Mammary epithelial cell (primary cell): ENCODE measurements around the gene CEP162.

Experiments
- EZH2 ChIP-seq: IDR thresholded peaks from 2 replicates; pipeline ENCODE4 v1.6.1; 2012; ENCODE audit warnings: low read length, inconsistent platforms, borderline replicate concordance
- TF ChIP-seq, protein P1 (sequence below), 2 donors: IDR thresholded peaks in 1 of 2; conservative IDR thresholded peaks in 1 of 2; 2 replicates each; pipeline ENCODE4 v1.5.1; 2011 to 2012; ENCODE audit warnings: inconsistent platforms in 2 of 2, low read length in 2 of 2, mild to moderate bottlenecking in 2 of 2, control low read depth in 1 of 2, low read depth in 1 of 2; ENCODE audit not compliant: insufficient read depth in 1 of 2; ENCODE audit errors: extremely low read depth in 1 of 2

DNA sequence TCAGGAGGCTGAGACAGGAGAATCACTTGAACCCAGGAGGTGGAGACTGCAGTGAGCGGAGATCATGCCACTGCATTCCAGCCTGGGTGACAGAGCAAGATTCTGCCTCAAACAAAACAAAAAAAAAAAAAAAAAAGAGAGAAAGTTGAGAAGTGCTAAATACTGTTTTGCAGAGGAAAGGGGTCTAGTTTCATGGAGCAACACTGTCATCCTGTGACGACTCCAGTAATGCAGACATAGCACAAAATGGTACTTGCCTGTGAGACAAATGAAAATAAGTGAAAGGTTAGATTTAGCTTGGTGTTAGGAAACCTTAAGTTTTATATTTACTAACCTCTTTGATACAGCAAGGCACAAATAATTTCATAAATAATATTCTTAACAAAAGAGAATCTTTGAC lies 29.7 kb downstream of the CEP162 start:
- TF ChIP-seq EZH2 = no peak
- TF ChIP-seq, protein P1, sequence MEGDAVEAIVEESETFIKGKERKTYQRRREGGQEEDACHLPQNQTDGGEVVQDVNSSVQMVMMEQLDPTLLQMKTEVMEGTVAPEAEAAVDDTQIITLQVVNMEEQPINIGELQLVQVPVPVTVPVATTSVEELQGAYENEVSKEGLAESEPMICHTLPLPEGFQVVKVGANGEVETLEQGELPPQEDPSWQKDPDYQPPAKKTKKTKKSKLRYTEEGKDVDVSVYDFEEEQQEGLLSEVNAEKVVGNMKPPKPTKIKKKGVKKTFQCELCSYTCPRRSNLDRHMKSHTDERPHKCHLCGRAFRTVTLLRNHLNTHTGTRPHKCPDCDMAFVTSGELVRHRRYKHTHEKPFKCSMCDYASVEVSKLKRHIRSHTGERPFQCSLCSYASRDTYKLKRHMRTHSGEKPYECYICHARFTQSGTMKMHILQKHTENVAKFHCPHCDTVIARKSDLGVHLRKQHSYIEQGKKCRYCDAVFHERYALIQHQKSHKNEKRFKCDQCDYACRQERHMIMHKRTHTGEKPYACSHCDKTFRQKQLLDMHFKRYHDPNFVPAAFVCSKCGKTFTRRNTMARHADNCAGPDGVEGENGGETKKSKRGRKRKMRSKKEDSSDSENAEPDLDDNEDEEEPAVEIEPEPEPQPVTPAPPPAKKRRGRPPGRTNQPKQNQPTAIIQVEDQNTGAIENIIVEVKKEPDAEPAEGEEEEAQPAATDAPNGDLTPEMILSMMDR (conservative IDR thresholded peaks at IDR 0.05 in 1 of 2, IDR thresholded peaks at IDR 0.05 in 1 of 2; ENCODE audit: extremely low read depth in 1 of 2, insufficient read depth in 1 of 2, low read depth in 1 of 2, low read length in 2 of 2) = no peak
